ENCODE measurements around the gene LTBP1. TPM values are rescaled to one million over a fixed set of nuclear protein-coding genes. Genes with fewer than 3 reads are reported as not detected.
A peak's percentile ranks its signal among the peaks of the same experiment; 100 is the strongest.

The LTBP1 gene
- total RNA-seq, 1 donor from 2014 or later = 327 TPM

GRCh38 chr2:33242845-33243244 lies 296.1 kb downstream of the LTBP1 start:
- Mint-ChIP-seq H3K36me3 (ENCODE audit: low read depth, unreplicated experiment) (peaks cover 6% of the 10 kb centered on the region), H3K4me1 (ENCODE audit: unreplicated experiment) (peaks cover 16% of the 10 kb centered on the region), H3K27me3 (ENCODE audit: unreplicated experiment) (no peaks in the 10 kb centered on the region), H3K9me3 (ENCODE audit: unreplicated experiment) (no peaks in the 10 kb centered on the region), H3K27ac (ENCODE audit: unreplicated experiment) (no peak overlapping the region), H3K4me3 (ENCODE audit: unreplicated experiment) (no peak overlapping the region)
- DNase-seq (ENCODE audit: low spot score) = no peak
- no peak for TF ChIP-seq CTCF (IDR thresholded peaks at IDR 0.05; ENCODE audit: unreplicated experiment)

- no peak overlapping the region for H3K27ac Mint-ChIP-seq (ENCODE audit: unreplicated experiment)
- H3K36me3 Mint-ChIP-seq (ENCODE audit: low read depth, unreplicated experiment) = peaks cover 16% of the 10 kb centered on the region
- DNase-seq (ENCODE audit: low spot score) = no peak
- H3K27me3 Mint-ChIP-seq (ENCODE audit: unreplicated experiment) = peaks cover 2% of the 10 kb centered on the region
- H3K9me3 Mint-ChIP-seq (ENCODE audit: unreplicated experiment) = no peaks in the 10 kb centered on the region
- no peak for TF ChIP-seq CTCF (IDR thresholded peaks at IDR 0.05; ENCODE audit: unreplicated experiment)
- H3K4me3 Mint-ChIP-seq (ENCODE audit: unreplicated experiment) = peak overlapping the region; percentile 3
- H3K4me1 Mint-ChIP-seq (ENCODE audit: unreplicated experiment) = peaks cover 14% of the 10 kb centered on the region
Observed at GRCh38 chr2:33246432-33246831, 299.7 kb downstream of the LTBP1 start.

GRCh38 chr2:33247365-33247764 lies 300.6 kb downstream of the LTBP1 start:
- no peak for DNase-seq (ENCODE audit: low spot score)
- H3K27ac Mint-ChIP-seq (ENCODE audit: unreplicated experiment) = no peak overlapping the region
- peaks cover 2% of the 10 kb centered on the region for H3K27me3 Mint-ChIP-seq (ENCODE audit: unreplicated experiment)
- TF ChIP-seq CTCF (IDR thresholded peaks at IDR 0.05; ENCODE audit: unreplicated experiment) = no peak
- no peaks in the 10 kb centered on the region for H3K9me3 Mint-ChIP-seq (ENCODE audit: unreplicated experiment)
- H3K36me3 Mint-ChIP-seq (ENCODE audit: low read depth, unreplicated experiment) = peaks cover 22% of the 10 kb centered on the region
- peaks cover 14% of the 10 kb centered on the region for H3K4me1 Mint-ChIP-seq (ENCODE audit: unreplicated experiment)
- H3K4me3 Mint-ChIP-seq (ENCODE audit: unreplicated experiment) = no peak overlapping the region

- Mint-ChIP-seq H3K36me3 (ENCODE audit: low read depth, unreplicated experiment) (peaks cover 33% of the 10 kb centered on the region), H3K9me3 (ENCODE audit: unreplicated experiment) (no peaks in the 10 kb centered on the region), H3K4me3 (ENCODE audit: unreplicated experiment) (peak overlapping the region; percentile 66), H3K4me1 (ENCODE audit: unreplicated experiment) (peaks cover 5% of the 10 kb centered on the region), H3K27ac (ENCODE audit: unreplicated experiment) (no peak overlapping the region), H3K27me3 (ENCODE audit: unreplicated experiment) (peaks cover 6% of the 10 kb centered on the region)
- no peak for TF ChIP-seq CTCF (IDR thresholded peaks at IDR 0.05; ENCODE audit: unreplicated experiment)
- no peak for DNase-seq (ENCODE audit: low spot score)
Observed at GRCh38 chr2:33250417-33251029, 303.8 kb downstream of the LTBP1 start.

- no peaks in the 10 kb centered on the region for H3K9me3 Mint-ChIP-seq (ENCODE audit: unreplicated experiment)
- peaks cover 10% of the 10 kb centered on the region for H3K4me1 Mint-ChIP-seq (ENCODE audit: unreplicated experiment)
- no peak for DNase-seq (ENCODE audit: low spot score)
- H3K27ac Mint-ChIP-seq (ENCODE audit: unreplicated experiment) = peak overlapping the region; percentile 1
- H3K36me3 Mint-ChIP-seq (ENCODE audit: low read depth, unreplicated experiment) = peaks cover 56% of the 10 kb centered on the region
- TF ChIP-seq CTCF (IDR thresholded peaks at IDR 0.05; ENCODE audit: unreplicated experiment) = no peak
- peak overlapping the region; percentile 35 for H3K4me3 Mint-ChIP-seq (ENCODE audit: unreplicated experiment)
- H3K27me3 Mint-ChIP-seq (ENCODE audit: unreplicated experiment) = peaks cover 5% of the 10 kb centered on the region
Observed at GRCh38 chr2:33256162-33256755, 309.5 kb downstream of the LTBP1 start.
